H1 (cell line): ENCODE data around the gene PDXDC1. TPM values are rescaled to one million over a fixed set of nuclear protein-coding genes. Genes with fewer than 3 reads are reported as not detected.
"Not testable (repeated sequence)": the region's sequence is repeated elsewhere in the genome, so short reads cannot be mapped to it uniquely, and the experiment has no call there.

ENCODE experiments used
- CTCF ChIA-PET: fragments of 300-600 bp; sonication (Branson Sonifier 250); formaldehyde crosslinking; loops from one replicate; lab custom pipeline; 2021; ENCODE audit not compliant: partially characterized antibody; lab: Charles Lee
- POLR2A ChIA-PET: fragments of 300-600 bp; sonication (Branson Sonifier 250); formaldehyde crosslinking; loops from one replicate; lab custom pipeline; 2021; ENCODE audit warnings: inconsistent platforms; ENCODE audit not compliant: partially characterized antibody; lab: Charles Lee
- DNase-seq, 2 experiments: peaks; one replicate each; pipeline versions ENCODE4 v3.0.0 to v3.0.0-alpha.2; 2010 to 2022; ENCODE audit warnings: low spot score in 2 of 2, low read depth in 1 of 2, mixed read lengths in 1 of 2
- FAIRE-seq: peaks from 2 replicates; lab custom pipeline; 2011; peaks lifted over from hg19 to GRCh38; lab: Jason Lieb, UNC
- H2AFZ ChIP-seq: 2 replicates; pipeline ENCODE4 v1.8.1; 2012; ENCODE audit warnings: low read length, inconsistent platforms
- H2AK5ac ChIP-seq: 2 replicates; pipeline ENCODE4 v1.6.1; 2013; ENCODE audit warnings: low read depth, low read length
- H2BK120ac ChIP-seq: replicated peaks from 2 replicates; pipeline ENCODE3; 2013; ENCODE audit warnings: low read depth, low read length, inconsistent platforms
- H2BK12ac ChIP-seq: 2 replicates; pipeline ENCODE4 v1.6.1; 2013; ENCODE audit warnings: low read depth, low read length
- H2BK15ac ChIP-seq: 2 replicates; pipeline ENCODE4 v1.6.1; 2013; ENCODE audit warnings: low read length
- H2BK20ac ChIP-seq: 2 replicates; pipeline ENCODE4 v1.6.1; 2013; ENCODE audit warnings: low read length
- H2BK5ac ChIP-seq: 2 replicates; pipeline ENCODE4 v1.6.1; 2013; ENCODE audit warnings: low read depth, low read length
- H3K14ac ChIP-seq: 2 replicates; pipeline ENCODE4 v1.6.1; 2013; ENCODE audit warnings: inconsistent platforms; ENCODE audit not compliant: insufficient read length
- H3K18ac ChIP-seq: 2 replicates; pipeline ENCODE4 v1.6.1; 2013; ENCODE audit warnings: low read length; ENCODE audit errors: extremely low read depth
- H3K23ac ChIP-seq: 2 replicates; pipeline ENCODE4 v1.6.1; 2013; ENCODE audit warnings: inconsistent platforms; ENCODE audit not compliant: insufficient read length
- H3K23me2 ChIP-seq: 2 replicates; pipeline ENCODE4 v1.6.1; 2013; ENCODE audit warnings: low read depth, low read length
- H3K27ac ChIP-seq: 2 replicates; pipeline ENCODE4 v1.6.1; 2011; ENCODE audit warnings: low read depth, low read length, inconsistent platforms
- H3K27me3 ChIP-seq, 4 experiments: replicated peaks in 1 of 4; 1 replicate in 1 of 4; 2 replicates in 3 of 4; pipeline versions ENCODE4 v1.6.1 to v1.8.1; 2011 to 2013; ENCODE audit warnings: low read length in 3 of 4, mild to moderate bottlenecking in 3 of 4, inconsistent platforms in 2 of 4, mixed read lengths in 2 of 4, moderate library complexity in 1 of 4; ENCODE audit not compliant: control insufficient read depth in 3 of 4, insufficient read depth in 3 of 4; ENCODE audit errors: extremely low read depth in 1 of 4
- H3K36me3 ChIP-seq, 4 experiments: 2 replicates each; pipeline versions ENCODE4 v1.6.1 to v1.8.1; 2011 to 2013; ENCODE audit warnings: mild to moderate bottlenecking in 4 of 4, low read length in 3 of 4, moderate library complexity in 2 of 4, control low read depth in 1 of 4, inconsistent platforms in 1 of 4; ENCODE audit not compliant: insufficient read depth in 4 of 4, control insufficient read depth in 2 of 4
- H3K4ac ChIP-seq: replicated peaks from 2 replicates; pipeline ENCODE3; 2013; ENCODE audit warnings: low read length, low read depth, mixed read lengths, inconsistent platforms; ENCODE audit not compliant: insufficient read length
- H3K4me1 ChIP-seq, 4 experiments: replicated peaks in 1 of 4; 1 replicate in 1 of 4; 2 replicates in 3 of 4; pipeline versions ENCODE4 v1.6.1 to v1.8.1; 2011 to 2013; ENCODE audit warnings: low read length in 3 of 4, inconsistent platforms in 2 of 4, mixed read lengths in 1 of 4; ENCODE audit not compliant: insufficient read depth in 4 of 4, control insufficient read depth in 3 of 4
- H3K4me2 ChIP-seq, 2 experiments: 2 replicates each; pipeline versions ENCODE4 v1.6.1 to v1.8.1; 2011 to 2013; ENCODE audit warnings: low read depth in 2 of 2, low read length in 2 of 2, control low read depth in 1 of 2, inconsistent platforms in 1 of 2, mild to moderate bottlenecking in 1 of 2; ENCODE audit not compliant: insufficient read depth in 1 of 2
- H3K4me3 ChIP-seq, 4 experiments: fragments of 200-600, 300-600 bp in 1 of 4; sonication (generic), shearing (Covaris generic), sonication (Bioruptor Twin) in 1 of 4; 2 replicates each; pipeline versions ENCODE4 v1.5.1 to v1.8.1; 2011 to 2016; ENCODE audit warnings: low read length in 4 of 4, low read depth in 3 of 4, control low read depth in 2 of 4, inconsistent platforms in 2 of 4, mild to moderate bottlenecking in 2 of 4, mixed read lengths in 1 of 4, moderate library complexity in 1 of 4; ENCODE audit not compliant: insufficient read depth in 2 of 4; ENCODE audit errors: extremely low read depth in 1 of 4
- H3K56ac ChIP-seq: replicated peaks from 2 replicates; pipeline ENCODE3; 2013; ENCODE audit warnings: low read depth, mild to moderate bottlenecking, mixed read lengths, low read length, inconsistent platforms; ENCODE audit not compliant: insufficient read length
- H3K79me1 ChIP-seq: 2 replicates; pipeline ENCODE4 v1.6.1; 2013; ENCODE audit warnings: low read depth, low read length, control low read depth
- H3K79me2 ChIP-seq, 2 experiments: 2 replicates each; pipeline versions ENCODE4 v1.6.1 to v1.8.1; 2012 to 2013; ENCODE audit warnings: low read length in 2 of 2, mild to moderate bottlenecking in 2 of 2, inconsistent platforms in 1 of 2; ENCODE audit not compliant: insufficient read depth in 2 of 2, control insufficient read depth in 1 of 2
- H3K9ac ChIP-seq, 4 experiments: replicated peaks in 1 of 4; 1 replicate in 1 of 4; 2 replicates in 3 of 4; pipeline versions ENCODE4 v1.6.1 to v1.8.1; 2011 to 2013; ENCODE audit warnings: low read depth in 3 of 4, low read length in 3 of 4, control low read depth in 2 of 4, mild to moderate bottlenecking in 2 of 4, moderate library complexity in 2 of 4, inconsistent platforms in 1 of 4; ENCODE audit errors: extremely low read depth in 1 of 4
- H3K9me3 ChIP-seq, 2 experiments: 2 replicates each; pipeline versions ENCODE4 v1.6.1 to v1.8.1; 2012 to 2013; ENCODE audit warnings: mild to moderate bottlenecking in 2 of 2, moderate library complexity in 2 of 2, control low read depth in 1 of 2, inconsistent platforms in 1 of 2, low read depth in 1 of 2, low read length in 1 of 2, mixed read lengths in 1 of 2; ENCODE audit not compliant: insufficient read depth in 2 of 2
- H4K20me1 ChIP-seq, 2 experiments: replicated peaks in 1 of 2; 2 replicates each; pipeline versions ENCODE3 to v1.8.1; 2011 to 2013; ENCODE audit warnings: inconsistent platforms in 2 of 2, low read length in 2 of 2, mild to moderate bottlenecking in 1 of 2; ENCODE audit not compliant: insufficient read depth in 2 of 2, control insufficient read depth in 1 of 2
- H4K5ac ChIP-seq: 2 replicates; pipeline ENCODE4 v1.6.1; 2013; ENCODE audit warnings: low read length, low read depth, mixed read lengths, inconsistent platforms; ENCODE audit not compliant: insufficient read length
- H4K8ac ChIP-seq: 2 replicates; pipeline ENCODE4 v1.8.0; 2013; ENCODE audit warnings: mild to moderate bottlenecking, moderate library complexity, low read length, inconsistent platforms; ENCODE audit not compliant: insufficient read depth; ENCODE audit errors: extremely low read depth
- H4K91ac ChIP-seq: replicated peaks from 2 replicates; pipeline ENCODE3; 2013; ENCODE audit warnings: low read length, mixed read lengths, inconsistent platforms; ENCODE audit not compliant: insufficient read length
- WGBS, 2 experiments: shearing (Covaris generic) in 1 of 2; methylation state at CpG; one replicate each; pipeline versions ENCODE4 v1.1.6 to v1.1.7; 2013 to 2015; ENCODE audit warnings: low lambda C conversion rate in 2 of 2, mixed read lengths in 2 of 2, inconsistent platforms in 1 of 2, low coverage in 1 of 2, missing lambda C conversion rate in 1 of 2; ENCODE audit not compliant: insufficient replicate concordance in 2 of 2, insufficient coverage in 1 of 2, insufficient read length in 1 of 2; ENCODE audit errors: extremely low coverage in 1 of 2, missing lambda C conversion rate in 1 of 2; 5-methylcytosine and 5-hydroxymethylcytosine counted together
- polyA plus RNA-seq, 7 experiments: library from polyadenylated mRNA; depleted of rRNA in 3 of 7; stranded (reverse) in 5 of 7; unstranded in 2 of 7; fragments of >200 nt in 5 of 7; fragments of 200-250 nt in 2 of 7; gene quantifications; 1 replicate in 5 of 7; 2 replicates in 1 of 7; 4 replicates in 1 of 7; pipeline versions ENCODE4 v1.2.1 to v1.2.3, GENCODE V29; 2011 to 2013; ENCODE audit warnings: missing spikeins in 2 of 7, mixed read lengths in 2 of 7
- total RNA-seq: library from RNA; stranded (reverse); fragmentation: NEBNext Ultra II Directional; extraction: Animal tissue kit (Norgen Biotek cat#: 25700); gene quantifications from 2 replicates; pipeline ENCODE4 v1.2.1, GENCODE V29; 2021

PDXDC1 gene
- total and polyA plus RNA-seq, 2 of the 8 experiments (the other 6 are each of a cell fraction or from before 2014, with no cell fraction given) = 56.6 to 118 TPM

GRCh38 chr16:15099366-15099909 lies 124.6 kb downstream of the PDXDC1 start:
- H2AK5ac ChIP-seq, H3K27ac ChIP-seq, H3K9ac ChIP-seq, H4K8ac ChIP-seq, H3K56ac ChIP-seq, H2AFZ ChIP-seq, H3K79me1 ChIP-seq, H3K36me3 ChIP-seq, CTCF ChIA-PET, H3K4me2 ChIP-seq, H3K9me3 ChIP-seq, H3K23ac ChIP-seq, DNase-seq, H2BK12ac ChIP-seq, H3K27me3 ChIP-seq, H3K4ac ChIP-seq, H3K14ac ChIP-seq, H2BK5ac ChIP-seq, H3K4me3 ChIP-seq, H3K23me2 ChIP-seq, H4K20me1 ChIP-seq, H2BK120ac ChIP-seq, H4K91ac ChIP-seq, H3K18ac ChIP-seq, H2BK20ac ChIP-seq, H2BK15ac ChIP-seq, FAIRE-seq, H3K79me2 ChIP-seq, H3K4me1 ChIP-seq, H4K5ac ChIP-seq: not testable (repeated sequence)
- POLR2A ChIA-PET = interaction anchor here (0.6 kb wide), 1 partner anchor 748 kb away, joined by 4 read pairs; no protein-coding TSS in a partner anchor
- 86% methylated on average over 2 of the region's 2 CpGs; no CpG with 5 or more reads in 1 of the 2 experiments for WGBS, 2 experiments

GRCh38 chr16:15100372-15100987 lies 125.7 kb downstream of the PDXDC1 start:
- H4K91ac ChIP-seq, H3K36me3 ChIP-seq, H2BK120ac ChIP-seq, H3K4me3 ChIP-seq, H3K23me2 ChIP-seq, H3K27ac ChIP-seq, H2BK15ac ChIP-seq, H2AK5ac ChIP-seq, H3K18ac ChIP-seq, H3K56ac ChIP-seq, H3K79me2 ChIP-seq, H3K4me2 ChIP-seq, CTCF ChIA-PET, H3K23ac ChIP-seq, H3K4me1 ChIP-seq, H3K14ac ChIP-seq, H4K5ac ChIP-seq, DNase-seq, H4K8ac ChIP-seq, H2BK5ac ChIP-seq, FAIRE-seq, H3K79me1 ChIP-seq, H2BK12ac ChIP-seq, H2BK20ac ChIP-seq, H3K27me3 ChIP-seq, H3K4ac ChIP-seq, H4K20me1 ChIP-seq, H3K9me3 ChIP-seq, H2AFZ ChIP-seq, H3K9ac ChIP-seq: not testable (repeated sequence)
- 93% methylated on average over 5 of the region's 5 CpGs; no CpG with 5 or more reads in 1 of the 2 experiments for WGBS, 2 experiments
- POLR2A ChIA-PET = interaction anchor here (1.1 kb wide), 1 partner anchor 10 kb away, joined by 4 read pairs; no protein-coding TSS in a partner anchor
